GM19324 (cell line): ENCODE data around the gene TRAPPC12.
A peak's percentile ranks its signal among the peaks of the same experiment; 100 is the strongest.
"Not testable (repeated sequence)": the region's sequence is repeated elsewhere in the genome, so short reads cannot be mapped to it uniquely, and the experiment has no call there.

Experiments
- ATAC-seq: cut with Tn5 transposase; IDR thresholded peaks from one replicate; pipeline ENCODE4 v1.9.1; 2021; ENCODE audit warnings: mild to moderate bottlenecking, moderate library complexity; ENCODE audit not compliant: unreplicated experiment, low FRiP score

The TRAPPC12 gene

GRCh38 chr2:3451926-3452671, 72.6 kb downstream of the TRAPPC12 start:
- ATAC-seq: no peak

- no peak for ATAC-seq
These were observed 73.9 kb downstream of the TRAPPC12 start for GRCh38 chr2:3453190-3453999.

- ATAC-seq: not testable (repeated sequence)
These were observed 74.5 kb downstream of the TRAPPC12 start for GRCh38 chr2:3454005-3454404.

GRCh38 chr2:3454802-3455201, 75.3 kb downstream of the TRAPPC12 start:
- no peak for ATAC-seq

GRCh38 chr2:3456125-3456524, 76.6 kb downstream of the TRAPPC12 start:
- no peak for ATAC-seq

GRCh38 chr2:3457524-3458395, 78.3 kb downstream of the TRAPPC12 start:
- ATAC-seq: no peak

- no peak for ATAC-seq
These were observed 79.1 kb downstream of the TRAPPC12 start for GRCh38 chr2:3458396-3459184.

- no peak for ATAC-seq
These were observed 79.9 kb downstream of the TRAPPC12 start for GRCh38 chr2:3459185-3460015.

GRCh38 chr2:3460156-3460555, 80.7 kb downstream of the TRAPPC12 start:
- no peak for ATAC-seq

GRCh38 chr2:3460831-3461800, 81.6 kb downstream of the TRAPPC12 start:
- no peak for ATAC-seq

- ATAC-seq: peak; percentile 73
These were observed 82.5 kb downstream of the TRAPPC12 start for GRCh38 chr2:3461801-3462492.

- no peak for ATAC-seq
These were observed 83.1 kb downstream of the TRAPPC12 start for GRCh38 chr2:3462493-3463104.

- no peak for ATAC-seq
These were observed 83.8 kb downstream of the TRAPPC12 start for GRCh38 chr2:3463186-3463835.

GRCh38 chr2:3463944-3464343, 84.5 kb downstream of the TRAPPC12 start:
- no peak for ATAC-seq

- no peak for ATAC-seq
These were observed 85.0 kb downstream of the TRAPPC12 start for GRCh38 chr2:3464401-3465005.

GRCh38 chr2:3465328-3465727, 85.8 kb downstream of the TRAPPC12 start:
- no peak for ATAC-seq
